IMR-90 (cell line): ENCODE results near the gene AUTS2. TPM values are rescaled to one million over a fixed set of nuclear protein-coding genes. Genes with fewer than 3 reads are reported as not detected.

Experiments
- ATAC-seq: fragments of 200-7000 bp; cut with Tn5 transposase; 2 replicates; pipeline ENCODE4 v1.9.1; 2020; ENCODE audit warnings: low read depth, mild to moderate bottlenecking, moderate library complexity
- BruUV-seq: library from RNA; stranded (reverse); fragments of 400-500 nt; replicated peaks from 2 replicates; lab custom pipeline; 2021; lab: Mats Ljungman, UMichigan
- CTCF ChIA-PET: fragments of 300-600 bp; formaldehyde crosslinking; extraction: SDS; loops from one replicate; lab custom pipeline; 2021; ENCODE audit warnings: antibody characterized with exemption; lab: Yijun Ruan, JAX
- POLR2A ChIA-PET: fragments of 300-600 bp; sonication (Branson Sonifier 250); formaldehyde crosslinking; loops from one replicate; lab custom pipeline; 2022; ENCODE audit warnings: antibody characterized with exemption; ENCODE audit not compliant: unreplicated experiment; lab: Charles Lee
- DNase-seq: peaks from one replicate; pipeline ENCODE4 v3.0.0; 2013
- H2AFZ ChIP-seq: replicated peaks from 2 replicates; pipeline ENCODE3; 2013; ENCODE audit warnings: low read length, mild to moderate bottlenecking; ENCODE audit not compliant: poor library complexity
- H2AK5ac ChIP-seq: 2 replicates; pipeline ENCODE4 v1.6.1; 2013; ENCODE audit warnings: low read depth, low read length, inconsistent platforms
- H2AK9ac ChIP-seq: replicated peaks from 2 replicates; pipeline ENCODE3; 2013; ENCODE audit warnings: mild to moderate bottlenecking, low read depth, low read length, moderate library complexity; ENCODE audit not compliant: poor library complexity
- H2BK120ac ChIP-seq: 2 replicates; pipeline ENCODE4 v1.6.1; 2013; ENCODE audit warnings: low read depth, low read length, inconsistent platforms
- H2BK15ac ChIP-seq: 3 replicates; pipeline ENCODE4 v1.6.1; 2013; ENCODE audit warnings: low read depth, low read length, inconsistent platforms
- H2BK20ac ChIP-seq: 2 replicates; pipeline ENCODE4 v1.6.1; 2013; ENCODE audit warnings: low read depth, mild to moderate bottlenecking, inconsistent platforms, low read length, moderate library complexity
- H2BK5ac ChIP-seq: 2 replicates; pipeline ENCODE4 v1.6.1; 2013; ENCODE audit warnings: mild to moderate bottlenecking, low read depth, low read length, inconsistent platforms; ENCODE audit not compliant: poor library complexity, severe bottlenecking
- H3K14ac ChIP-seq: replicated peaks from 2 replicates; pipeline ENCODE4 v1.6.1; 2013; ENCODE audit warnings: low read depth, low read length, inconsistent platforms
- H3K18ac ChIP-seq: 2 replicates; pipeline ENCODE4 v1.6.1; 2013; ENCODE audit warnings: low read depth, low read length, control low read depth
- H3K23ac ChIP-seq: 2 replicates; pipeline ENCODE4 v1.6.1; 2013; ENCODE audit warnings: low read depth, low read length, inconsistent platforms
- H3K27ac ChIP-seq: 2 replicates; pipeline ENCODE4 v1.5.1; 2013; ENCODE audit warnings: mild to moderate bottlenecking, control low read depth, low read length; ENCODE audit not compliant: insufficient read depth
- H3K27me3 ChIP-seq: 2 replicates; pipeline ENCODE4 v1.6.1; 2013; ENCODE audit warnings: low read length; ENCODE audit not compliant: control insufficient read depth, insufficient read depth
- H3K36me3 ChIP-seq: 2 replicates; pipeline ENCODE4 v1.6.1; 2013; ENCODE audit warnings: low read length, mixed read lengths; ENCODE audit not compliant: control insufficient read depth, insufficient read depth
- H3K4ac ChIP-seq: 2 replicates; pipeline ENCODE4 v1.6.1; 2013; ENCODE audit warnings: low read depth, low read length, inconsistent platforms
- H3K4me1 ChIP-seq: 2 replicates; pipeline ENCODE4 v1.6.1; 2013; ENCODE audit warnings: low read length, mixed read lengths; ENCODE audit not compliant: control insufficient read depth, insufficient read depth
- H3K4me2 ChIP-seq: 2 replicates; pipeline ENCODE4 v1.6.1; 2013; ENCODE audit warnings: low read depth, mild to moderate bottlenecking, control low read depth, low read length, moderate library complexity
- H3K4me3 ChIP-seq: 2 replicates; pipeline ENCODE4 v1.5.1; 2013; ENCODE audit warnings: low read depth, mild to moderate bottlenecking, control low read depth, low read length, moderate library complexity; ENCODE audit not compliant: insufficient read depth
- H3K56ac ChIP-seq: 2 replicates; pipeline ENCODE4 v1.6.1; 2013; ENCODE audit warnings: low read length, inconsistent platforms; ENCODE audit not compliant: insufficient read depth; ENCODE audit errors: extremely low read depth
- H3K79me1 ChIP-seq, 2 experiments: 2 replicates each; pipeline ENCODE4 v1.6.1; 2013; ENCODE audit warnings: low read length in 2 of 2, inconsistent platforms in 1 of 2, low read depth in 1 of 2
- H3K9ac ChIP-seq: 2 replicates; pipeline ENCODE4 v1.6.1; 2013; ENCODE audit warnings: low read depth, low read length, control low read depth
- H3K9me1 ChIP-seq: 2 replicates; pipeline ENCODE4 v1.6.1; 2013; ENCODE audit warnings: low read length, inconsistent platforms; ENCODE audit not compliant: insufficient read depth
- H3K9me3 ChIP-seq: 2 replicates; pipeline ENCODE4 v1.6.1; 2013; ENCODE audit warnings: low read length; ENCODE audit not compliant: control insufficient read depth, insufficient read depth
- H4K20me1 ChIP-seq: 2 replicates; pipeline ENCODE4 v1.6.1; 2013; ENCODE audit warnings: low read length, inconsistent platforms; ENCODE audit not compliant: insufficient read depth
- H4K5ac ChIP-seq: 2 replicates; pipeline ENCODE4 v1.6.1; 2013; ENCODE audit warnings: mild to moderate bottlenecking, low read depth, low read length, control low read depth
- H4K8ac ChIP-seq, 2 experiments: 2 replicates each; pipeline ENCODE4 v1.6.1; 2013; ENCODE audit warnings: low read depth in 2 of 2, low read length in 2 of 2, control low read depth in 1 of 2, inconsistent platforms in 1 of 2
- H4K91ac ChIP-seq: 2 replicates; pipeline ENCODE4 v1.6.1; 2013; ENCODE audit warnings: low read depth, low read length, inconsistent platforms; ENCODE audit not compliant: insufficient read depth
- BHLHE40 ChIP-seq: fragments of 150-350 bp; IDR thresholded peaks from 2 replicates; pipeline ENCODE4 v1.6.1; 2016; ENCODE audit warnings: mild to moderate bottlenecking, low read depth, low read length
- CEBPB ChIP-seq: IDR thresholded peaks from 2 replicates; pipeline ENCODE4 v1.6.1; 2012; ENCODE audit warnings: low read depth, low read length, improper control_type of control experiment
- CHD1 ChIP-seq: IDR thresholded peaks from 2 replicates; pipeline ENCODE4 v1.6.1; 2012; ENCODE audit warnings: low read depth, low read length, improper control_type of control experiment
- CTCF ChIP-seq: conservative IDR thresholded peaks from 2 replicates; pipeline ENCODE4 v1.5.1; 2012; ENCODE audit warnings: mild to moderate bottlenecking, low read depth, low read length, improper control_type of control experiment
- FOS ChIP-seq: fragments of 150-350 bp; IDR thresholded peaks from 2 replicates; pipeline ENCODE4 v1.6.1; 2016; ENCODE audit warnings: low read depth, low read length
- MAFK ChIP-seq: IDR thresholded peaks from 2 replicates; pipeline ENCODE4 v1.6.1; 2012; ENCODE audit warnings: low read depth, low read length, improper control_type of control experiment
- MAZ ChIP-seq: IDR thresholded peaks from 2 replicates; pipeline ENCODE4 v1.6.1; 2012; ENCODE audit warnings: low read depth, mild to moderate bottlenecking, low read length, improper control_type of control experiment, moderate library complexity, borderline replicate concordance
- MXI1 ChIP-seq: IDR thresholded peaks from 2 replicates; pipeline ENCODE4 v1.6.1; 2012; ENCODE audit warnings: low read depth, mild to moderate bottlenecking, low read length, moderate library complexity, borderline replicate concordance
- NFE2L2 ChIP-seq: fragments of 150-350 bp; IDR thresholded peaks from 2 replicates; pipeline ENCODE4 v1.6.1; 2016; ENCODE audit warnings: low read depth, mild to moderate bottlenecking, low read length
- POLR2A ChIP-seq: IDR thresholded peaks from 2 replicates; pipeline ENCODE4 v1.6.1; 2012; ENCODE audit warnings: mild to moderate bottlenecking, low read depth, low read length
- RAD21 ChIP-seq: IDR thresholded peaks from 2 replicates; pipeline ENCODE4 v1.6.1; 2012; ENCODE audit warnings: low read length, improper control_type of control experiment
- RCOR1 ChIP-seq: IDR thresholded peaks from 2 replicates; pipeline ENCODE4 v1.6.1; 2012; ENCODE audit warnings: mild to moderate bottlenecking, low read length, improper control_type of control experiment; ENCODE audit not compliant: insufficient replicate concordance
- RFX5 ChIP-seq: IDR thresholded peaks from 2 replicates; pipeline ENCODE4 v1.8.0; 2012; ENCODE audit warnings: low read depth, mild to moderate bottlenecking, low read length, moderate library complexity
- SMC3 ChIP-seq: fragments of 150-350 bp; IDR thresholded peaks from 2 replicates; pipeline ENCODE4 v1.6.1; 2016; ENCODE audit warnings: low read depth, mild to moderate bottlenecking, antibody characterized with exemption, low read length, moderate library complexity
- USF2 ChIP-seq: fragments of 150-350 bp; IDR thresholded peaks from 2 replicates; pipeline ENCODE4 v1.6.1; 2017; ENCODE audit warnings: mild to moderate bottlenecking, antibody characterized with exemption, low read length, low read depth
- WGBS, 2 experiments: methylation state at CpG; one replicate each; pipeline versions ENCODE4 v1.1.5 to v1.1.7; 2013; ENCODE audit warnings: missing lambda C conversion rate in 2 of 2; ENCODE audit not compliant: insufficient read length in 1 of 2; ENCODE audit errors: extremely low coverage in 2 of 2; 5-methylcytosine and 5-hydroxymethylcytosine counted together
- dilution Hi-C: fragments of 300-500 bp; cut with HindIII; formaldehyde crosslinking; loops from one replicate; pipeline ENCODE4 v1.14.3; 2018; ENCODE audit warnings: low sequenced_read_pairs; ENCODE audit not compliant: unreplicated experiment
- in situ Hi-C: fragments of 300-500 bp; cut with MboI; formaldehyde crosslinking; loops from 3 replicates; pipeline ENCODE4 v1.14.3; 2019; ENCODE audit warnings: low sequenced_read_pairs, inconsistent platforms, mixed read lengths
- intact Hi-C: fragments of 100-400 bp; cut with micrococcal nuclease; formaldehyde crosslinking; loops from 2 replicates; pipeline ENCODE4 v1.10.0; 2022
- polyA plus RNA-seq, 3 experiments: library from polyadenylated mRNA; depleted of rRNA; stranded (reverse); fragments of >200 nt; gene quantifications; 2 replicates each; pipeline ENCODE4 v1.2.3, GENCODE V29; 2012; ENCODE audit warnings: low replicate concordance in 1 of 3
- total RNA-seq: library from RNA; depleted of rRNA; stranded (reverse); fragments of >200 nt; gene quantifications from 2 replicates; pipeline ENCODE4 v1.2.3, GENCODE V29; 2012
- TF ChIP-seq, protein P1 (sequence below): fragments of 150-350 bp; IDR thresholded peaks from 2 replicates; pipeline ENCODE4 v1.6.1; 2016; ENCODE audit warnings: low read depth, mild to moderate bottlenecking, low read length, moderate library complexity, borderline replicate concordance

Gene AUTS2
- total and polyA plus RNA-seq, 2 of the 4 experiments (the other 2 are of a cell fraction), result 0.90 to 3.0 TPM

DNA sequence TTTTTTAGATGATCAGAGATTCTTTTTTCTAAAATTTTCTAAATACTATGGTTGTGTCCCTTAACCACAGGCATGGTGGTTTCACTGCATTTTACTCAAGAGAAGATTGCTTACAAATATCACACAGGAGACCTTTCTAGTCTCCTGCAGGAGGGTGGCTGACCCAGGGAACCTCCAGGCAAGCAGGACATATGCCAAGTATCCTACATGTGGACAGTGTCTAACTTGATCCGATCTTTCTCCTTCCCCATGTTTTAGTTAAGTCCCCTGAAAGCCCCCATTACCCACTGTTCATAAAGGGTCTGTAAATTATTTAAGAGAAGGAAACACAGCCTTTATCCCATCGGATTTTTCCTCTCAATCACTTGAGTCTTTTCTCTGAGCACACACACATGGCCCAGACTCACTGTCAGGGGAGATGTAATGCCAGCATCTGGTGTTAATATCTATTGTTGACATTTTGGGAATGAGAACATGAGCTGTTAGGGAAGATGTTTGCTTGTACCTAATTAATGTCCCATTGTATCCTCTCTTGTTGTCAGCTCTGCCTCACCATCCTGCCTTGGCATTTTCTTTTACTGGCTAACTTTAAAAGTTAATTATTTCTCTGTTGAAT lies 755.2 kb downstream of the AUTS2 start:
- TF ChIP-seq FOS (no peak), SMC3 (no peak), USF2 (no peak), NFE2L2 (no peak), POLR2A (no peak), MAFK (no peak), RCOR1 (no peak), CTCF (no peak), MAZ (no peak), RAD21 (no peak), CEBPB (no peak), RFX5 (no peak), BHLHE40 (no peak), CHD1 (no peak), MXI1 (no peak)
- TF ChIP-seq, protein P1, sequence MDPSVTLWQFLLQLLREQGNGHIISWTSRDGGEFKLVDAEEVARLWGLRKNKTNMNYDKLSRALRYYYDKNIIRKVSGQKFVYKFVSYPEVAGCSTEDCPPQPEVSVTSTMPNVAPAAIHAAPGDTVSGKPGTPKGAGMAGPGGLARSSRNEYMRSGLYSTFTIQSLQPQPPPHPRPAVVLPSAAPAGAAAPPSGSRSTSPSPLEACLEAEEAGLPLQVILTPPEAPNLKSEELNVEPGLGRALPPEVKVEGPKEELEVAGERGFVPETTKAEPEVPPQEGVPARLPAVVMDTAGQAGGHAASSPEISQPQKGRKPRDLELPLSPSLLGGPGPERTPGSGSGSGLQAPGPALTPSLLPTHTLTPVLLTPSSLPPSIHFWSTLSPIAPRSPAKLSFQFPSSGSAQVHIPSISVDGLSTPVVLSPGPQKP, result no peak
- Histone ChIP-seq H2BK20ac (no peak overlapping the region), H2AK5ac (no peak overlapping the region), H3K9me3 (no peaks in the 10 kb centered on the region), H3K4me3 (no peak overlapping the region), H2BK5ac (no peak overlapping the region), H3K79me1 (no peaks in the 10 kb centered on the region), H2BK15ac (no peak overlapping the region), H4K8ac (no peak overlapping the region), H4K5ac (no peak overlapping the region), H4K20me1 (no peaks in the 10 kb centered on the region), H3K4me2 (no peak overlapping the region), H3K18ac (no peak overlapping the region), H3K23ac (no peak overlapping the region), H2AK9ac (no peak overlapping the region), H3K14ac (no peak overlapping the region), H3K9me1 (no peaks in the 10 kb centered on the region), H3K4ac (no peak overlapping the region), H3K27me3 (no peaks in the 10 kb centered on the region), H3K27ac (no peak overlapping the region), H2AFZ (no peak overlapping the region), H4K91ac (no peak overlapping the region), H3K36me3 (no peaks in the 10 kb centered on the region), H3K56ac (no peak overlapping the region), H2BK120ac (no peak overlapping the region), H3K4me1 (no peaks in the 10 kb centered on the region), H3K9ac (no peak overlapping the region)
- no CpG with 5 or more reads among the region's 2 CpGs for WGBS, 2 experiments
- CTCF ChIA-PET, result interaction anchor here (0.5 kb wide), 1 partner anchor 249 kb away, joined by 3 read pairs; no protein-coding TSS in a partner anchor
- dilution Hi-C loops (no loop called here), in situ Hi-C loops (no loop called here), intact Hi-C loops (no loop called here)
- BruUV-seq, result no TSS peak
- DNase-seq (no peak), ATAC-seq (no peak)
- POLR2A ChIA-PET, result no interaction called here
